SK-N-SH (cell line): Measurements from ENCODE around the gene IRF1. TPM values are rescaled to one million over a fixed set of nuclear protein-coding genes. Genes with fewer than 3 reads are reported as not detected.

Experiments
- CTCF ChIA-PET: fragments of 300-600, 350-600 bp; formaldehyde crosslinking; extraction: SDS; loops from one replicate; lab custom pipeline; 2021; lab: Yijun Ruan, JAX
- POLR2A ChIA-PET: fragments of 350-600 bp; sonication (Branson Sonifier 250); formaldehyde crosslinking; extraction: SDS; loops from one replicate; lab custom pipeline; 2020; ENCODE audit warnings: antibody characterized with exemption, inconsistent platforms; lab: Yijun Ruan, JAX
- DNase-seq: peaks from one replicate; pipeline ENCODE4 v3.0.0; 2012
- H2AFZ ChIP-seq: fragments of 200-600 bp; sonication (generic); 2 replicates; pipeline ENCODE4 v1.8.1; 2016; ENCODE audit warnings: antibody characterized with exemption, mild to moderate bottlenecking, low read depth
- H3F3A ChIP-seq: fragments of 200-600 bp; sonication (generic); replicated peaks from 2 replicates; pipeline ENCODE3; 2016; ENCODE audit warnings: antibody characterized with exemption, mild to moderate bottlenecking; ENCODE audit not compliant: insufficient read depth
- H3K27ac ChIP-seq, 2 experiments: fragments of 200-500 bp in 1 of 2; fragments of 200-600 bp in 1 of 2; sonication (Bioruptor generic) in 1 of 2; sonication (generic), shearing (Covaris generic) in 1 of 2; 2 replicates each; pipeline versions ENCODE4 v1.5.1 to v1.6.1; 2014 to 2016; ENCODE audit warnings: low read depth in 2 of 2, inconsistent platforms in 1 of 2, low read length in 1 of 2, mild to moderate bottlenecking in 1 of 2, mixed read lengths in 1 of 2
- H3K27me3 ChIP-seq: fragments of 200-600 bp; sonication (generic), shearing (Covaris generic); 2 replicates; pipeline ENCODE4 v1.6.1; 2016; ENCODE audit warnings: mixed run types; ENCODE audit not compliant: insufficient read depth
- H3K36me3 ChIP-seq, 2 experiments: fragments of 200-500 bp in 1 of 2; fragments of 200-600 bp in 1 of 2; sonication (Bioruptor generic) in 1 of 2; sonication (generic) in 1 of 2; replicated peaks in 1 of 2; 2 replicates each; pipeline versions ENCODE3 to v1.5.1; 2014 to 2016; ENCODE audit warnings: low read length in 1 of 2, mild to moderate bottlenecking in 1 of 2; ENCODE audit not compliant: insufficient read depth in 2 of 2, control insufficient read depth in 1 of 2
- H3K4me1 ChIP-seq, 2 experiments: fragments of 200-500 bp in 1 of 2; fragments of 200-600 bp in 1 of 2; sonication (Bioruptor generic) in 1 of 2; sonication (generic), shearing (Covaris generic) in 1 of 2; 2 replicates each; pipeline versions ENCODE4 v1.5.1 to v1.6.1; 2014 to 2016; ENCODE audit warnings: low read depth in 1 of 2, low read length in 1 of 2, mixed run types in 1 of 2; ENCODE audit not compliant: insufficient read depth in 2 of 2, control insufficient read depth in 1 of 2
- H3K4me2 ChIP-seq: fragments of 200-600 bp; sonication (generic), shearing (Covaris generic); 2 replicates; pipeline ENCODE4 v1.6.1; 2017; ENCODE audit warnings: mixed run types
- H3K4me3 ChIP-seq, 2 experiments: fragments of 200-500 bp in 1 of 2; fragments of 200-600 bp in 1 of 2; sonication (Bioruptor generic) in 1 of 2; sonication (generic), shearing (Covaris generic) in 1 of 2; 2 replicates each; pipeline versions ENCODE4 v1.5.1 to v1.8.1; 2014 to 2016; ENCODE audit warnings: low read depth in 2 of 2, inconsistent platforms in 1 of 2, low read length in 1 of 2, mild to moderate bottlenecking in 1 of 2, mixed read lengths in 1 of 2, moderate library complexity in 1 of 2
- H3K79me2 ChIP-seq: fragments of 200-600 bp; sonication (generic); 2 replicates; pipeline ENCODE4 v1.8.1; 2017; ENCODE audit warnings: mild to moderate bottlenecking; ENCODE audit not compliant: insufficient read depth
- H3K9ac ChIP-seq: fragments of 200-600 bp; sonication (generic); 2 replicates; pipeline ENCODE4 v1.6.1; 2017; ENCODE audit warnings: mixed run types
- H3K9me2 ChIP-seq: fragments of 200-600 bp; sonication (generic); 2 replicates; pipeline ENCODE4 v1.6.1; 2017; ENCODE audit warnings: mixed run types
- H3K9me3 ChIP-seq: fragments of 200-600 bp; sonication (generic); 2 replicates; pipeline ENCODE4 v1.6.1; 2017; ENCODE audit warnings: mixed run types, mild to moderate bottlenecking, moderate library complexity
- H4K20me1 ChIP-seq: fragments of 200-600 bp; sonication (generic); 2 replicates; pipeline ENCODE4 v1.6.1; 2017; ENCODE audit warnings: mild to moderate bottlenecking, mixed run types; ENCODE audit not compliant: insufficient read depth
- EP300 ChIP-seq, 2 experiments: IDR thresholded peaks; 2 replicates each; pipeline versions ENCODE4 v1.4.0 to v1.6.1; 2012; ENCODE audit warnings: borderline replicate concordance in 1 of 2, low read depth in 1 of 2, low read length in 1 of 2
- EZH2phosphoT487 ChIP-seq: fragments of 200-600 bp; sonication (generic); IDR thresholded peaks from 2 replicates; pipeline ENCODE4 v1.6.1; 2017; ENCODE audit warnings: low read depth, mixed run types, mild to moderate bottlenecking, antibody characterized with exemption, moderate library complexity, borderline replicate concordance
- FOXJ3 ChIP-seq: sonication (generic); formaldehyde crosslinking; IDR thresholded peaks from 2 replicates; pipeline ENCODE4 v1.5.1; 2020; ENCODE audit warnings: mild to moderate bottlenecking, missing genetic modification reagents
- FOXM1 ChIP-seq: IDR thresholded peaks from 2 replicates; pipeline ENCODE4 v1.4.0; 2012; ENCODE audit warnings: low read depth, mild to moderate bottlenecking
- GATA2 ChIP-seq: sonication (generic); formaldehyde crosslinking; IDR thresholded peaks from 2 replicates; pipeline ENCODE4 v1.5.0; 2020; ENCODE audit warnings: mild to moderate bottlenecking, missing genetic modification reagents
- JUND ChIP-seq: IDR thresholded peaks from 2 replicates; pipeline ENCODE4 v1.4.0; 2012
- MEF2A ChIP-seq: IDR thresholded peaks from 2 replicates; pipeline ENCODE4 v1.4.0; 2012; ENCODE audit warnings: low read depth, borderline replicate concordance
- NRF1 ChIP-seq: IDR thresholded peaks from 2 replicates; pipeline ENCODE4 v1.6.1; 2012; ENCODE audit warnings: low read depth, mild to moderate bottlenecking, low read length
- RAD21 ChIP-seq: IDR thresholded peaks from 2 replicates; pipeline ENCODE4 v1.6.1; 2012; ENCODE audit warnings: mild to moderate bottlenecking, low read length
- REST ChIP-seq: IDR thresholded peaks from 2 replicates; pipeline ENCODE4 v1.6.1; 2012; ENCODE audit warnings: mild to moderate bottlenecking, low read depth, low read length, moderate library complexity
- SMC3 ChIP-seq: IDR thresholded peaks from 2 replicates; pipeline ENCODE4 v1.6.1; 2012; ENCODE audit warnings: low read depth, low read length, improper control_type of control experiment
- TCF12 ChIP-seq: IDR thresholded peaks from 2 replicates; pipeline ENCODE4 v1.4.0; 2012
- USF1 ChIP-seq: IDR thresholded peaks from 2 replicates; pipeline ENCODE4 v1.4.0; 2012; ENCODE audit warnings: low read depth, borderline replicate concordance
- USF2 ChIP-seq: fragments of 150-350 bp; IDR thresholded peaks from 2 replicates; pipeline ENCODE4 v1.6.1; 2017; ENCODE audit warnings: antibody characterized with exemption, low read length, low read depth, borderline replicate concordance
- WGBS: methylation state at CpG from one replicate; pipeline ENCODE4 v1.1.6; 2017; ENCODE audit warnings: low lambda C conversion rate; 5-methylcytosine and 5-hydroxymethylcytosine counted together
- polyA plus RNA-seq, 3 experiments: library from polyadenylated mRNA; depleted of rRNA; stranded (reverse); fragments of >200 nt; gene quantifications; 2 replicates each; pipeline ENCODE4 v1.2.3, GENCODE V29; 2012

The IRF1 gene
- polyA plus RNA-seq, 1 of the 3 experiments (the other 2 are of a cell fraction), result 15.2 TPM

- TF ChIP-seq USF2 (no peak), MEF2A (no peak), REST (no peak), TCF12 (no peak)
Observed at GRCh38 chr5:132470596-132470995, 20.0 kb downstream of the IRF1 start (continued).

- H3F3A ChIP-seq, result no peaks in the 10 kb centered on the region
- H2AFZ ChIP-seq, result no peak overlapping the region
- H3K9me3 ChIP-seq, result no peaks in the 10 kb centered on the region
- H3K79me2 ChIP-seq, result no peaks in the 10 kb centered on the region
- TF ChIP-seq GATA2 (no peak), SMC3 (no peak), EZH2phosphoT487 (no peak)
- 86% methylated on average over 4 of the region's 4 CpGs for WGBS
- no peaks in the 10 kb centered on the region for H3K9me2 ChIP-seq
- no peak overlapping the region for H3K9ac ChIP-seq
- H3K4me3 ChIP-seq, result no peak overlapping the region
- no peaks in the 10 kb centered on the region for H4K20me1 ChIP-seq
- no peak overlapping the region for H3K4me2 ChIP-seq
- H3K27ac ChIP-seq, result no peak overlapping the region; a peak in 1 of 4 replicates
- POLR2A ChIA-PET, result interaction anchor here (1.9 kb wide), 2 partner anchors 20 to 26 kb away, joined by 4 read pairs; partner anchors contain the start of gene IRF1
- DNase-seq, result no peak
- no peaks in the 10 kb centered on the region for H3K36me3 ChIP-seq
- H3K4me1 ChIP-seq, result peaks cover 0 to 36% of the 10 kb centered on the region in 2 experiments; a peak in 2 of 4 replicates
- CTCF ChIA-PET, result interaction anchor here (1.0 to 1.7 kb wide), 5 partner anchors 9 to 39 kb away, joined by 3 to 7 read pairs (median 3); partner anchors contain the start of gene IRF1
- H3K27me3 ChIP-seq, result no peaks in the 10 kb centered on the region
Observed at GRCh38 chr5:132470010-132470392, 20.6 kb downstream of the IRF1 start.

GRCh38 chr5:132469380-132470009 is 21.1 kb downstream of the IRF1 start:
- no peak overlapping the region for H3K4me2 ChIP-seq
- peaks cover 2 to 37% of the 10 kb centered on the region in 2 experiments; a peak in 2 of 4 replicates for H3K4me1 ChIP-seq
- H3K79me2 ChIP-seq, result no peaks in the 10 kb centered on the region
- no peaks in the 10 kb centered on the region for H3K36me3 ChIP-seq
- H3K9me3 ChIP-seq, result no peaks in the 10 kb centered on the region
- WGBS, result 82% methylated on average over 6 of the region's 6 CpGs
- H2AFZ ChIP-seq, result no peak overlapping the region
- no peaks in the 10 kb centered on the region for H3K27me3 ChIP-seq
- H3K9me2 ChIP-seq, result no peaks in the 10 kb centered on the region
- ChIA-PET CTCF (interaction anchor here (1.0 to 1.7 kb wide), 5 partner anchors 10 to 40 kb away, joined by 3 to 7 read pairs (median 3); partner anchors contain the start of gene IRF1), POLR2A (interaction anchor here (1.9 kb wide), 1 partner anchor 26 kb away, joined by 4 read pairs; no protein-coding TSS in a partner anchor)
- no peaks in the 10 kb centered on the region for H4K20me1 ChIP-seq
- no peak overlapping the region for H3K9ac ChIP-seq
- no peak for DNase-seq
- H3K27ac ChIP-seq, result no peak overlapping the region
- no peak overlapping the region for H3K4me3 ChIP-seq
- no peaks in the 10 kb centered on the region for H3F3A ChIP-seq
- no peak for TF ChIP-seq FOXM1
- TF ChIP-seq USF2, result no peak
- TF ChIP-seq NRF1, result no peak
- no peak for TF ChIP-seq EP300 (IDR thresholded peaks at IDR 0.05; ENCODE audit: borderline replicate concordance in 1 of 2, low read depth in 1 of 2, low read length in 1 of 2)
- no peak for TF ChIP-seq USF1
- no peak for TF ChIP-seq JUND
- TF ChIP-seq FOXJ3 (CRISPR knock-in tag), result no peak
- TF ChIP-seq RAD21, result no peak
